Measurements from ENCODE around the gene BHMT.
"Not testable (repeated sequence)": the region's sequence is repeated elsewhere in the genome, so short reads cannot be mapped to it uniquely, and the experiment has no call there.

BHMT gene

DNA sequence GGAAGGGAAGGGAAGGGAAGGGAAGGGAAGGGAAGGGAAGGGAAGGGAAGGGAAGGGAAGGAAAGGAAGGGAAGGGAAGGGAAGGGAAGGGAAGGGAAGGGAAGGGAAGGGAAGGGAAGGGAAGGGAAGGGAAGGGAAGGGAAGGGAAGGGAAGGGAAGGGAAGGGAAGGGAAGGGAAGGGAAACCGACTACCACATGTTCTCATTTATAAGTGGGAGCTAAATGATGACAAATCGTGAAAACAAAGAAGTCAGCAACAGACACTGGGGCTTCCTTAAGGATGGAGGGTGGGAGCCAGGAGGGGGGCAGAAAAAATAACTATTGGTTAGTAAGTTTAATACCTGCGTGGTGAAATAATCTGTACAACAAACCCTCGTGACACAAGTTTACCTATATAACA, 68.8 kb downstream of the BHMT start:
- DNase-seq = not testable (repeated sequence)

DNA sequence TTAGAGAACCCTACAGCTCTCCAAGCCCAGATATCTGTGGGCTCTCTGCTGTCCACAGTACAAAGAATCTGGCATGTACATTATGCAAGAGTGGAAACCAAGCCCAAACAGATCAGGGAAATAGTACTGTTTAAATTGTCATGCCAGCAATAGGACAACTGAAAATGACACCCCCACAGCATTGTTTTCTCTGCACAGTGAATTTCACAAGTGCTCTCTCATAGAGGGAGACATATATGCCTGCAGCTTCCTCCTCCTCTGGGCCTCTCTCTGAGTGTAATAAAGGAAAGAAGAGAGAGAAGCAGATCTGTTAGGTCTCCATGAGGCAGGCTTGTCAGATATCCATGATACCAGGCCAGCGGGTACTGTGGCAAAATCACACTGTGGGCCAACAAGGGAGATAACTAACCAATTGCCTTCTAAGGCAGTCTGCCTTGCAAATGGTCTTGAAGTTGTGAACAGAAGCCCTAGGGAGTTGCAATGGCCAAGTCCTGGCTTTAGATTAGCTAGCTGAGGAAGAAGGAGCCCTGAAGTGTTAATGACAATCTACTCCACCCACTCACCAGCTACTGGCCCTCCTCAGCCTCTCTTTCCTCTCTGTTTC, 69.9 kb downstream of the BHMT start:
- no peak for DNase-seq

Data from CD4-positive, alpha-beta T cell treated with Interleukin-1 beta for 1 hour (primary cell).